Stimulated activated naive CD4-positive, alpha-beta T cell (primary cell): ENCODE data around the gene RCN1.

ENCODE experiments used
- DNase-seq, 6 experiments: peaks; one replicate each; lab custom pipeline; 2025; lab: John Stamatoyannopoulos, UW

RCN1 gene

DNA sequence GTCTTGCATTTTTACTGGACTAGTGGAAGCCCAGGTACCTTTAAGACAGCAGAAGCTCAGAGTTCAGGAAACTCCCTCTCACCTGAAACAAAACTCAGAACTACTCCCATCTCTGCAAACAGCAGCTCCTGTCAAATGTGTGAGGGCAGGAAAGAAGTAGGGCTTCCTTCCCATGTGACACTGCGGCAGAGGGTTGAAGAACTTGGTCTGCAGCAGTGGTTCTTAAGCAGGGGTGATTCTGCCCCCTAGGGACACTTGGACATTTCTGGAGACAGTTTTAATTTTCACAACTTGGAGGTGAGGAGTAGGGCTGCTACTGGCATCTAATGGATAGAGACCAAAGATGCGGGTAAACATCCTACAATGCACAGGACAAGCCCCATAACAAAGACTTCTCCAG lies 63.4 kb downstream of the RCN1 start:
- DNase-seq: no peak
